ENCODE data around the gene TRIM69.
A peak's percentile ranks its signal among the peaks of the same experiment; 100 is the strongest.
"Not testable (repeated sequence)": the region's sequence is repeated elsewhere in the genome, so short reads cannot be mapped to it uniquely, and the experiment has no call there.

TRIM69 gene, protein sequence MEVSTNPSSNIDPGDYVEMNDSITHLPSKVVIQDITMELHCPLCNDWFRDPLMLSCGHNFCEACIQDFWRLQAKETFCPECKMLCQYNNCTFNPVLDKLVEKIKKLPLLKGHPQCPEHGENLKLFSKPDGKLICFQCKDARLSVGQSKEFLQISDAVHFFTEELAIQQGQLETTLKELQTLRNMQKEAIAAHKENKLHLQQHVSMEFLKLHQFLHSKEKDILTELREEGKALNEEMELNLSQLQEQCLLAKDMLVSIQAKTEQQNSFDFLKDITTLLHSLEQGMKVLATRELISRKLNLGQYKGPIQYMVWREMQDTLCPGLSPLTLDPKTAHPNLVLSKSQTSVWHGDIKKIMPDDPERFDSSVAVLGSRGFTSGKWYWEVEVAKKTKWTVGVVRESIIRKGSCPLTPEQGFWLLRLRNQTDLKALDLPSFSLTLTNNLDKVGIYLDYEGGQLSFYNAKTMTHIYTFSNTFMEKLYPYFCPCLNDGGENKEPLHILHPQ

DNA sequence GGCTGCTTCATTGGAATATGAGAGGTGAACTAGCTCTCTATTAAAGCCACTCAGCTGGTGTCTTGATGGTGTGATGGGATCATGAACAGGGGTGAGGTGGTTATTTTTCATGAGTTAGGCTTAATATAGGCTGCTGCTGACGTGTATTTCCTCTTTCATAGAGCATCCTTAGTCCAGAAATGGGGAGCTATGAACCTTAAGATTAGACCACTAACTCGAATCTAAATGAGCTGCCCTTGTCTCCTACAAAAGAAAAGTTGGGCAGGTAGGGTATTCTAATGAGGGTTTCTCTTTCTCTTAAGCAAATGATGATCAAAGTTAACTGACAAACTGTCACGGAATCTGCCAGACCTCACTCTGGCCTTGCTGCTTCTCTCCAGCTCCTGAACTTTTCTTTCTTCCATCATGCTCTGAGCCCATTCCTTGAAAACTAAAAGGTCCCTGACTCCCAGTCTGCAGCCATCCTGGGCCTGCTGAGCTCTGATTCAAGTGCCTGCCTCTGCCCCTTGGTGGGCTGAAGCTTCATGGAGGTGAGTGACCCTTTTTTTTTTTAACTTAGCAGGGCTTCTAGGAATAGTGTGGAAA is at the start of gene TRIM69:
Gene TRIM69, plus strand, starts transcription at position 348 of the 585 bp plus-strand sequence. Its CDS starts 177 bp downstream, at position 525.
- peak within 1 kb of the TSS; percentile 65 for H3K4me2 ChIP-seq
- peaks cover 8% of the 10 kb centered on the region; the same call in 1 of the 2 replicates for H3K36me3 ChIP-seq
- H4K20me1 ChIP-seq, result no peaks in the 10 kb centered on the region
- TF ChIP-seq Cebpa-rat (IDR thresholded peaks at IDR 0.05), result no peak
- peak within 1 kb of the TSS; percentile 38; the same call in 1 of the 2 replicates for H3K9ac ChIP-seq
- H3K9me3 ChIP-seq, result no peaks in the 10 kb centered on the region
- H3K4me3 ChIP-seq, result no peak within 1 kb of the TSS
- peaks cover 20% of the 10 kb centered on the region for H3K4me1 ChIP-seq
- peak within 1 kb of the TSS; percentile 66 for H3K27ac ChIP-seq
- H3K27me3 ChIP-seq, result no peaks in the 10 kb centered on the region

DNA sequence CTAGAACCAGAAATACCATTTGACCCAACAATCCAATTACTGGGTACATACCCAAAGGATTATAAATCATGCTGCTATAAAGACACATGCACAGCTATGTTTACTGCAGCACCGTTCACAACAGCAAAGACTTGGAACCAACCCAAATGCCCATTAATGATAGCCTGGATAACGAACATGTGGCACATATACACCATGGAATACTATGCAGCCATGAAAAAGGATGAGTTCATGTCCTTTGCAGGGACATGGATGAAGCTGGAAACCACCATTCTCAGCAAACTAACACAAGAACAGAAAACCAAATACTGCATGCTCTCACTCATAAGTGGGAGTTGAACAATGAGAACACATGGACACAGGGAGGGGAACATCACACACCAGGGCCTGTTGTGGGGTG is 47.0 kb upstream of the TRIM69 start:
- not testable (repeated sequence) for H3K4me1 ChIP-seq, H3K27me3 ChIP-seq, H3K27ac ChIP-seq, H3K9ac ChIP-seq, H3K36me3 ChIP-seq, H3K4me3 ChIP-seq, H4K20me1 ChIP-seq, H3K9me3 ChIP-seq, H3K4me2 ChIP-seq

DNA sequence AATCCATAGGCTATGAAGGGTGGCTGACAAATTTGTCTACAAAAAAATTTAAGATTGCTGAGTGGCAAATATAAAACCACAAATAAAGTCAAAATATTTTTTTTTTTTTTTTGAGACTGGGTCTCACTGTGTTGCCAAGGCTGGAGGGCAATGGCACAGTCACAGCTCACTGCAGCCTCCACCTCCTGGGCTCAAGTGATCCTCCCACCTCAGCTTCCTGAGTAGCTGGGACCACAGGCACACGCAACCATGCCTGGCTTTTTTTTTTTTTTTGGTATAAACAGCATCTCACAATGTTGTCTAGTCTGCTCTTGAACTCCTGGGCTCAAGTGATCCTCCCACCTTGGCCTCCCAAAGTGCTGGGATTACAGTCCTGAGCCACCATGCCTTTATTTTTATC is 46.1 kb upstream of the TRIM69 start:
- H3K4me3 ChIP-seq, H3K27ac ChIP-seq, H3K36me3 ChIP-seq, H3K27me3 ChIP-seq, H3K4me1 ChIP-seq, H4K20me1 ChIP-seq, H3K9ac ChIP-seq, H3K9me3 ChIP-seq: not testable (repeated sequence)
- 0 out of 2 replicates have a peak overlapping the region, but pooled peaks have one; percentile 19 for H3K4me2 ChIP-seq

DNA sequence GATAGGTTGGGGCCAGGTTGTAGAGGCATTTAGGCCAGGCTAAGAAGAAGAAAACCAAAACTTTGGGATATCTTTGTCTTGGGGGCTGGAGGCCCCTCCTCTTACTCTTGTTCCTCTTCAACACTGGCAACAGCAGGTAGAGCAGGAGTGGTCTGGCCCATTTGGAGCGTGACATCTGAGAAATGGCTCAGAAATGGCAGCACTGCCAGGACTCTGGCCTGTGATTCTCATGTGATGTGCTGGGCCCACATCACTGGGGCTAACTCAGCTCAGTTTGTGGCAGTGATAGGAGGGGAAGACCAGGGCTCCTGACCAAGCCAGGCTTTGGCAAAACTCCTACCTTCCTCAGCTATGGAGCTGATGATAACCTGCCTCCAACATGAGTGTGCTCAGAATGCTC is 43.7 kb upstream of the TRIM69 start:
- no peak for TF ChIP-seq Cebpa-rat (IDR thresholded peaks at IDR 0.05)
- no peak overlapping the region for H3K4me2 ChIP-seq
- no peaks in the 10 kb centered on the region for H3K27me3 ChIP-seq
- H3K27ac ChIP-seq, result no peak overlapping the region
- H3K9ac ChIP-seq, result no peak overlapping the region
- H3K4me3 ChIP-seq, result no peak overlapping the region
- H4K20me1 ChIP-seq, result no peaks in the 10 kb centered on the region
- no peaks in the 10 kb centered on the region for H3K36me3 ChIP-seq
- H3K9me3 ChIP-seq, result peaks cover 8% of the 10 kb centered on the region; the same call in 1 of the 2 replicates
- H3K4me1 ChIP-seq, result peaks cover 5% of the 10 kb centered on the region

DNA sequence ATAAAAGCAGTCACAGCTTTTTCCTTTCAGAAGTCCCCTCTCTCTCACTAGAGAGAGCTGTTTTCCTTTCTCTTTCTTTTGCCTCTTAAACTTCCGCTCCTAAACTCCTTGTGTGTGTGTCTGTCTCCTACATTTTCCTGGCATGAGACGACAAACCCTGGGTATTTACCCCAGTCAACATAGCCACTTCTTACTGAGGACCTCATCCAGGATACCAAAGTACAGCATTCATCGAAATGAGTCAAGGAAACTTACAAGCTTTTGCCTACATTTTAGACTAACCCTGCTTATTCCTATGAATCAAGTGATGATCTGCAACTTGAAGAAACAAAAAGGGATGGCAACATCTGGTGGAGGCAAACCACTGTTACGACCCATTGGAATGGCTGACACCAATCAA is 41.9 kb upstream of the TRIM69 start:
- H3K4me1 ChIP-seq, result peaks cover 5% of the 10 kb centered on the region
- H3K4me2 ChIP-seq, result no peak overlapping the region
- no peak for TF ChIP-seq Cebpa-rat (IDR thresholded peaks at IDR 0.05)

DNA sequence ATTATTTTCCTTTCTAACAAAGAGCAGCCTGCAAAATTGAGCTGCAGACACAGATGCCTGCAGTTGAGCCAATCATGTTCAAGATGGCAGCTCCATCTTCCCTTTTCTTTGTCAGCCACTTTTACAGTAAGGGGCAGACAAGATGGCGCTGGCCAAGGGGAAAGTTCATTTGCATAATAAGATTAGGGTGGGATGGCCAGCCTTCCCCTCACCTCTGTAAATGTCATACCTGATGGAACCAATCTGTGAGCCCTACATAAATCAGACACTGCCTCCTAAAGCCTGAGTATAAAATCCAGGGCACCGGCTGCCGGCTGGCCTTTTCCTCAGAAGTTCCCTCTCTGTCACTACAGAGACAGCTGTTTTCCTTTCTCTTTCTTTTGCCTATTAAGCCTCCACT is 41.0 kb upstream of the TRIM69 start:
- H3K27ac ChIP-seq, result no peak overlapping the region

More for the DNA sequence above, 41.9 kb upstream of the TRIM69 start:
- H4K20me1 ChIP-seq, result no peaks in the 10 kb centered on the region
- no peak overlapping the region for H3K9ac ChIP-seq
- no peak overlapping the region for H3K4me3 ChIP-seq
- no peaks in the 10 kb centered on the region for H3K36me3 ChIP-seq
- no peaks in the 10 kb centered on the region for H3K27me3 ChIP-seq
- no peak overlapping the region for H3K27ac ChIP-seq
- H3K9me3 ChIP-seq, result peaks cover 4% of the 10 kb centered on the region

DNA sequence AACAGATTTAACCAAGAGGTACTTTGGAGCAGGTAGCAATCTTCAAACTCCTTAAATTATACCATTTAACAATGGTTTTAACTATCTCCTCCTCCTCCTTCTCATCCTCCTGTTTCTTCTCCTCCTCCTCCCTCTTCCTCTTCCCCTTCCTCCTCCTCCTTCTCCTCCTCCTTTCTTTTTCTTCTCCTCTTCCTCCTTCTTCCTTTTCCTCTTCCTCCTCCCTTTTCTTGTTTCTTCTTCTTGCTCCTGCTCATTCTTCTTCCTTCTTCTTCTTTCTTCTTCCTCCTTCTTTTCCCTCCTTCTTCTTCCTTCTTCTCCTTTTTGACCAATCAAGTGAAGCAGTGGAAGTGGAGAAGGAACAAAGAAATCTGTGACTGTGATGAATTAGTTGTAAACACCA is 39.3 kb upstream of the TRIM69 start:
- Histone ChIP-seq H3K27me3 (no peaks in the 10 kb centered on the region), H3K4me3 (no peak overlapping the region), H3K9me3 (peaks cover 28% of the 10 kb centered on the region), H3K27ac (no peak overlapping the region), H3K36me3 (no peaks in the 10 kb centered on the region), H4K20me1 (no peaks in the 10 kb centered on the region), H3K9ac (no peak overlapping the region), H3K4me2 (no peak overlapping the region), H3K4me1 (no peaks in the 10 kb centered on the region)
- TF ChIP-seq Cebpa-rat (IDR thresholded peaks at IDR 0.05), result no peak

More for the DNA sequence above, 41.0 kb upstream of the TRIM69 start:
- H3K36me3 ChIP-seq, result no peaks in the 10 kb centered on the region
- H3K4me3 ChIP-seq, result no peak overlapping the region
- peaks cover 3% of the 10 kb centered on the region for H3K4me1 ChIP-seq
- no peaks in the 10 kb centered on the region for H3K27me3 ChIP-seq
- no peaks in the 10 kb centered on the region for H4K20me1 ChIP-seq
- H3K4me2 ChIP-seq, result no peak overlapping the region
- H3K9ac ChIP-seq, result no peak overlapping the region
- peaks cover 10% of the 10 kb centered on the region for H3K9me3 ChIP-seq
- no peak for TF ChIP-seq Cebpa-rat (IDR thresholded peaks at IDR 0.05)

DNA sequence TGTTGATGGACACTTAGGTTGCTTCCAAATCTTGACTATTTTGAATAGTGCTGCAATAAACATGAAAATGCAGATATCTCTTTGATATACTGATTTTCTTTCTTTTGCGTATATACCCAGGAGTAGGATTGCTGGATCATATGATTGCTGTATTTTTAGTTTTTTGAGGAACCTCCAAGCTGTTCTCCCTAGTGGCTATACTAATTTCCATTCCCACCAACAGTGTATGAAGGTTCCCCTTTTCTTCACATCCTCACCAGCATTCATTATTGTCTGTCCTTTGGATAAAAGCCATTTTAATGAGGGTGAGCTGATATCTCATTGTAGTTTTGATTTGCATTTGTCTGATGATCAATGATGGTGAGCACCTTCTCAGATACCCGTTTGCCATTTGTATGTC is 37.7 kb upstream of the TRIM69 start:
- no peaks in the 10 kb centered on the region for H3K36me3 ChIP-seq
- no peaks in the 10 kb centered on the region for H3K27me3 ChIP-seq
- H3K4me3 ChIP-seq, result no peak overlapping the region
- no peak overlapping the region for H3K9ac ChIP-seq
- no peak for TF ChIP-seq Cebpa-rat (IDR thresholded peaks at IDR 0.05)
- H3K27ac ChIP-seq, result no peak overlapping the region
- no peaks in the 10 kb centered on the region for H3K4me1 ChIP-seq
- H3K4me2 ChIP-seq, result no peak overlapping the region
- no peaks in the 10 kb centered on the region for H4K20me1 ChIP-seq
- peaks cover 37% of the 10 kb centered on the region for H3K9me3 ChIP-seq

DNA sequence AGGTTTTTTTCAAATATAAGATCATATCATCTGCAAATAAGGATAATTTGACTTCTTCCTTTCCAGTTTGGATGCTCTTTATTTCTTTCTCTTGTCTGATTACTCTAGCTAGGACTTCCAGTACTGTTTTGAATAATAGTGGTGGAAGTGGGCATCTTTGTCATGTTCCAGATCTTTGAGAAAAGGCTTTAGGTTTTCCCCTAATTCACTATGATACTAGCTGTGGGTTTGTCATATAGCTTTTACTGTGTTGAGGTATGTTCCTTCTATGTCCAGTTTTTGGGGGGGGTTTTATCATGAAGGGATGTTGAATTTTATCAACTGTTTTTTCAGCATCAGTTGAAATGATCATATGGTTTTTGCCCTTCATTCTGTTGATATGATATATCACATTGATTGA is 35.7 kb upstream of the TRIM69 start:
- H3K27me3 ChIP-seq, H3K4me3 ChIP-seq, H3K4me2 ChIP-seq, H4K20me1 ChIP-seq, H3K36me3 ChIP-seq, H3K9ac ChIP-seq, H3K4me1 ChIP-seq, H3K27ac ChIP-seq: not testable (repeated sequence)
- peaks cover 55% of the 10 kb centered on the region for H3K9me3 ChIP-seq

DNA sequence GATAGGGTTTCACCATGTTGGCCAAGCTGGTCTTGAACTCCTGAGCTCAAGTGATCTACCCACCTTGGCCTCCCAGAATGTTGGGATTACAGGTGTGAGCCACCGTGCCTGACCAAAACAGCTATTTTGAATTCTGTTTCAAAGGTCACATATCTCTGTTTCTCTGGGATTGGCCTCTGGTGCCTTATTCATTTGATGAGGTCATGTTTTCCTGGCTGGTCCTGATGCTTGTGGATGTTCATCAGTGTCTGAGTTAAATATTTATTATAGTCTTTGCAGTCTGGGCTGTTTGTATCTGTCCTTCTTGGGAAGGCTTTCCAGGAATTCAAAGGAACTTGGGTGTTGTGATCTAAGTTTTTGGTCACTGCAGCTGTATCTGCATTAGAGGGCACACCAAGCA is 30.3 kb upstream of the TRIM69 start:
- peaks cover 12% of the 10 kb centered on the region for H3K4me1 ChIP-seq
- H3K36me3 ChIP-seq, result 0 out of 2 replicates have a peak, but pooled peaks cover 16% of the 10 kb centered on the region
- no peak overlapping the region for H3K4me2 ChIP-seq
- no peaks in the 10 kb centered on the region for H3K27me3 ChIP-seq
- no peak overlapping the region for H3K27ac ChIP-seq
- H3K4me3 ChIP-seq, result no peak overlapping the region
- TF ChIP-seq Cebpa-rat (IDR thresholded peaks at IDR 0.05), result no peak
- H4K20me1 ChIP-seq, result no peaks in the 10 kb centered on the region
- peaks cover 42% of the 10 kb centered on the region for H3K9me3 ChIP-seq
- no peak overlapping the region for H3K9ac ChIP-seq
